SU-DHL-6 (cell line): ENCODE data around the gene NFIA.
"Not testable (repeated sequence)": the region's sequence is repeated elsewhere in the genome, so short reads cannot be mapped to it uniquely, and the experiment has no call there.

ENCODE experiments used
- CTCF ChIP-seq: fragments of 200-600 bp; sonication (generic); IDR thresholded peaks from one replicate; pipeline ENCODE4 v1.5.1; 2017; ENCODE audit warnings: antibody characterized with exemption, mild to moderate bottlenecking, low read length, moderate library complexity; ENCODE audit not compliant: insufficient read depth, poor library complexity, severe bottlenecking
- EZH2phosphoT487 ChIP-seq: fragments of 200-600 bp; sonication (generic), shearing (Covaris generic); conservative IDR thresholded peaks from 2 replicates; pipeline ENCODE4 v1.6.1; 2018; ENCODE audit warnings: mild to moderate bottlenecking, antibody characterized with exemption, low read length, moderate library complexity, mixed read lengths

- not testable (repeated sequence) for TF ChIP-seq CTCF, EZH2phosphoT487
Measured at GRCh38 chr1:61061601-61062000, 20.8 kb upstream of the NFIA start.
